Testis (tissue), 2 donors: ENCODE results near the gene KCNC3.

Experiments
- CTCF ChIP-seq, 3 experiments: fragments of 450-650 bp in 2 of 3; fragments of 200-600 bp in 1 of 3; sonication (generic) in 1 of 3; IDR thresholded peaks; one replicate each; pipeline ENCODE4 v1.5.1; 2016 to 2019; ENCODE audit warnings: antibody characterized with exemption in 3 of 3, mild to moderate bottlenecking in 2 of 3, moderate library complexity in 1 of 3
- POLR2A ChIP-seq: fragments of 450-650 bp; IDR thresholded peaks from one replicate; pipeline ENCODE4 v1.6.1; 2017; ENCODE audit warnings: antibody characterized with exemption, mild to moderate bottlenecking, moderate library complexity

- TF ChIP-seq CTCF (IDR thresholded peaks at IDR 0.05) (no peak), POLR2A (no peak)
Observed at GRCh38 chr19:50290011-50290410, 39.2 kb downstream of the KCNC3 start.
